Measurements from ENCODE around the gene RNF220. TPM values are rescaled to one million over a fixed set of nuclear protein-coding genes. Genes with fewer than 3 reads are reported as not detected.
"Not testable (repeated sequence)": the region's sequence is repeated elsewhere in the genome, so short reads cannot be mapped to it uniquely, and the experiment has no call there.

Gene RNF220
- total RNA-seq, 1 donor from 2014 or later, result 46.8 TPM

DNA sequence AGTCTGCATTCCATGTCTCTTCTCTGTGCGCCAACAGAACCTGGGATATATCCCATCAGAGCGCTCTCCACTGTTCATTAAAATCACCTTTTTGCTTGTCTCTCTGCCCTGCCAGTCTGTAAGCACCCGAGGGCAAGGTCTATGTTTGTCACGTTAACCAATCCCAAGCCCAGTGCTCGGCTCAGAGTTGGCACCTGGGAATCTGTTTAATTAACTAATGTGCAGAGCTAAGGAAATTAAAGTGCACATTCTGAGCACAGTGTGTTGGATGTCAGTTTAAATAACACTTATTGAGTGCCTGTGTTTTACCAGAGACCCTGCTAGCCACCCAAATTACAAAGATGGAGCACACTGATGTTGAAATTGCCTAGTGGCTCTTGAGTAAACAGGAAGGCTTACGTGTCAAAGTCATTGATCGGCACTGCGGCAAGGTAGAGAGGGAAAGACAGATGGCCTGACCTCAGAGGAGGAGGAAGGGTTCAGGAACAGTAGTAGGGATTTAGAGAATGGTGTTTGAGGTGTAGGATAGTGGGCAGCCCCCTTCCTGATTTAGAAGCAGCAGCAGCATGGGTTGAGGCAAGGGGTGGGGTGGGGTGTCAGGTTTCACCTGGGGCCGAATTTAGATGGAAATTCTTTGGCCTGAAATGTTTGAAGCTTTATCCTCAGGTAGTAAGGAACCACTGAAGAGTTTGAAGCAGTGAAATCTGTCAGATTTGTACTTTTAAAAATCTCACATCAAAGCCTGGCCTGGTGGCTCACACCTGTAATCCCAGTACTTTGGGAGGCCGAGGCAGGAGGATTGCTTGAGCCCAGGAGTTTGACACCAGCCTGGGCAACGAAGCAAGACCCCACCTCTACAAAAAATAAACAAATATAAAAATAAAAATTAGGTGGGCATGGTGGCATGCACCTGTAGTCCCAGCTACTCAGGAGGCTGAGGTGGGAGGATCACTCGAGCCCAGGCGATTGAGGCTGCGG, 277.1 kb downstream of the RNF220 start:
- no peak for DNase-seq

DNA sequence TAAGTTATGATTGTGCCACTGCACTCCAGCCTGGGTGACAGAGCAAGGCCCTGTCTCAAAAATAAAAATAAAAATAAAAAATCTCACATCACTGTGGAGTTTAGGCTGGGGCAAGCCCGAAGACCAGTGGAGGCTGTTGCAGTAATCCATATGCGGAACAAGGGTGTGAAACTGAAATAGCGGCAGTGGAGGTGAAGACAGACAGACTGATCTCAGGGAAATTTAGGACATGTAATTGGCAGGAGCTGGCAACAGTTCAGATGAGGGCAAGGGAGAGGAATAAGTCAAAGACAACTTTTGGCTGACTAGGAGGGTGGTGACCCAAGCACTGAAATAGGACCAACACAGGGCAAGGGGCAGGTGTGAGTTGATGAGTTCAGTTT, 277.8 kb downstream of the RNF220 start:
- no peak for DNase-seq

DNA sequence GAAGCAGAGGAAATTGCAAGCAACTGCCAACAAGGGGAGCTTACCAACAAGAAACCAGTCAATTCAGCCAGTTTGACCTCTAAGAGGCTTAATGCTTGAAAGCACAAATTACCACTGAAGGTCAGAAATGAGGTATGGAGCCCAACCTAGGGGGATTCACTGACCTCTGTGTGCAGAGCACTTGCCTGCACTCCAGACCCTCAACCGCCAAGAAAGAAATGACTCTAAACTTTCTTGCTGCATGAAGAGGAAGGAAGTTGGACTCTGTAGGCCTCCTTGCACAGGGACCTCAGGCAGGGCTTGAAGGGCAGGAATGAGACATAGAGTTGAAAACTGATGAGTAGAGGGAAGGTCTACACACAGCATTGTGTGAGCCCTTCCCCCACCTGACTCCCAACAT, 279.5 kb downstream of the RNF220 start:
- no peak for DNase-seq

DNA sequence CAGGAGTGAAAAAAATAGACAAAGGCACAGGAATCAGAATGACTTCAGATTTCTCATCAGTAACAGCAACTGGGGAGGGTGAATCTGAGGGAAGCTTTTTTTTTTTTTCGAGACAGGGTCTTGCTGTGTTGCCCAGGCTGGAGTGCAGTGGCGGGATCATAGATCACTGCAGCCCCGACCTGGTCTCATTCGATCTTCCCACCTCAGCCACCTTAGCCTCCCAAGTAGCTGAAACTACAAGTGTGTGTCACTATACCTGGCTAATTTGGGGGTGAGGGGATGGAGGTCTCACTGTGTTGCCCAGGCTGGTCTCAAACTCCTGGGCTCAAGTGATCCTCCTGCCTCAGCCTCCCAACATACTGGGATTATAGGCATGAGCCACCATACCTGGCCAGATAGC, 280.2 kb downstream of the RNF220 start:
- DNase-seq, result no peak

DNA sequence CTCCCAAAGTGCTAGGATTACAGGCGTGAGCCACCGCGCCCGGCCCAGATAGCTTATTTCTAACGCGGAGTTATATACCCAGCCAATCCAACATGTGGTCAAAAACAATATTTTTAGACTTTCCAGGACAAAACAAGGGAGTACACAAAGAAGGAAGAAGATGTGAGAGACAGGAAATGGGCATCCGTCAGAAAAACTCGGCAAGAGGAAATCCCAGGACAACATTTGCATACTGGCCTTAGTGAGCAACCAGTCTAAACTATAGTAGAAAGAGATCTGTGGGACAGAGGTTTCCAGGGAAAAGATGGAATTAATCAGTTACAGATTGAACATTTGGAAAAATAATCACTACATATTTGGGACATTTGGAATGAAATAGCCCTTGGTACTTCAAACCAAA, 280.8 kb downstream of the RNF220 start:
- DNase-seq, result no peak

DNA sequence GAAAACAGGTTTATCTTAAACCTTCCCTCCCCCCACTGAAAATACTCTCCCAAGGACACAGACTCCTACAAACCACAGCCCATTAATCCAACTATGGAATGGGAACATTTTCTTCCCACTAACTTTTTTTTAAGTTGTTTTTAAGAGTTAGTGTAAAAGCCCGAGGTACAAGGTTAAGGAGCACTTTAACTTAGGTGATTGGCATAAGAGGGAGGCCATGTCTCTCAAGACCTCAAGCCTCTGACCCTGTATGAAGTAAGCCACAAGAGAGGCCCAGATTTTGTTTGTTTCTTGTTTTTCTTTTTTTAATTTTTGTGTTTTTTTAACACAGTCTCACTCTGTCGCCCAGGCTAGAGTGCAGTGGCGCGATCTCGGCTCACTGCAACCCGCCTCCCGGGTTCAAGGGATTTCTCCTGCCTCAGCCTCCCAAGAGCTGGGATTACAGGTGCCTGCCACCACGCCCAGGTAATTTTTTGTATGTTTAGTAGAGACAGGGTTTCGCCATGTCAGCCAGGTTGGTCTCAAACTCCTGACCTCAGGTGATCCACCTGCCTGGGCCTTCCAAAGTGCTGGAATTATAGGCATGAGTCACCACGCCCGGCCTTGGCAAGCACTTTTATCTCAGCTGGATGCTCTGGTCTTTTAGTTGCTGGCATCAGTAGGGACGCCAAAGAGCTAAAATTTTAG, 283.8 kb downstream of the RNF220 start:
- no peak for DNase-seq

DNA sequence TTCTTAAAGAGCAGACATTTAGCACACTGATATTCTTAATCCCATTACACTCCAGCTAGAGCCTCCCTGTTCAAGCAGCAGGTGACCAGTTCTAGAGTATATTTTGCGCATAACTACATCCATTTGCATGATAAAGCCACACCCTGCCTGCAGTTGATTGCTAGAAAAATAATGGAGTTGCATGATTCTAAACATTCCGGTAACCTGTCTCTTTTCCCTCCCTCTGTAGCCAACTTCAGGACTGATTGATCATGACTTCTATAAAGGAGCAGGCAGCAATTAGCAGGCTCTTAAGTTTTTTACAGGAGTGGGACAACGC, 284.4 kb downstream of the RNF220 start:
- no peak for DNase-seq

DNA sequence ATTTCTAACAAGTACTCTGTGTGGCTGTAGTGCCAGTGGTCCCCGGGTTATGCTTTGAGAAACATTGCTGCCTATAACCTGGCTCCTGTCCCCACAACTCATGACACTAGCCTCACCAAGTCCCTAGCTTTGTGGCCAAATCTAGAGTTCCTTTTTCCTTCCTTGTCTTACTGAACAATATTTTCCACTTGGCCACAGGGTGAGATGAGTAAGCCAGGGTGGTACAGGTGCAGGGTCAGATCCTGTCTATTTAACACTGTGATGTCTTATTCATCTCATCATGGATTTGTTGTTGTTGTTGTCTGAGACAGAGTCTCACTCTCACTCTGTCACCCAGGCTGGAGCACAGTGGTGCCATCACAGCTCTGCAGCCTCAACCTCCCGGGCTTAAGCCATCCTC, 288.1 kb downstream of the RNF220 start:
- DNase-seq, result no peak

DNA sequence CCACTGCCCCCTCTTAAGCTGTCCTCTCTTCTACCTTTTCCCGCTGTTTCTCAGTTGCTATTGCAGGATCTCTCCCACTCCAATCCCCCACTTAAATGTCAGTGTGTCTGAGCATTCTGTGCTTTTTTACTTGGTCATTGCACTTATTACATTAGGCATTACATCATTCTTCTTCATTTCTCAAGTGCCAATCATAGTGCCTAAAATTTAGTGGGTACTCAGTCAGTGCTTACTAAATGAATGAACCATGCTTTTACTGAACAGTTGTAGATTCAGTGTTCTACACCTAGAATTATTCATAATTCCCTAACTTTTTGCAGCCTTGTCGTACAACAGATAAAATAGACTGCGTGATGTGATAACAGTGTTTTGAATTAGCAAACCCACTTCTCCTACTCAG, 288.8 kb downstream of the RNF220 start:
- no peak for DNase-seq

DNA sequence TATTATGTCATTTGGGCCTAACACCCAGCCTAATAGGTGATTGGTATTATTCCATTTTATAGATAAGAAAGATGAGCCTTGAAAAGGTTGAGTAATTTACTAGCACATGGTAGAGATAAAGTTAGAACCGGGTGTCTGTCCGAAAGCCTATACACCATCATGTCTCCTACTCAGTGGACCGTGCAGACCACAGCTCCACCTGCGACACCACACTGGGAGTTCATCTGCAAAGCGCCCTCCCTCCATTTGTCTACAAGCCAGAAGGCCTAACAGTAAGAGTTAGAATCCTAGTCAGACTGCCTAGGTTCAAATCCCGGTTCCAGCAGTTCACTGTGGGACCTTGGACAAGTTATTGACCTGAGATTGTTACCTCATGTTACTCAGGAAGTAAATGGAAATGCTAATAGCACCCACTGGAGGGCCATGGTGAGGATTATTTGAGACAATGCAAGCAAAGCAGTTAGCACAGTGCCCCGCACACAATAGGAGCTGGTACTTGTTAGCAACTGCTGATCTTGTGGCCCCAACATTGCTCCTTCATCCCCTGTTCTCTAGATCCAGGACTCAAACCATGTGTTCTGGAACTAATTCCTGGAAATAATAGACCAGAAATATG, 289.9 kb downstream of the RNF220 start:
- DNase-seq, result no peak

DNA sequence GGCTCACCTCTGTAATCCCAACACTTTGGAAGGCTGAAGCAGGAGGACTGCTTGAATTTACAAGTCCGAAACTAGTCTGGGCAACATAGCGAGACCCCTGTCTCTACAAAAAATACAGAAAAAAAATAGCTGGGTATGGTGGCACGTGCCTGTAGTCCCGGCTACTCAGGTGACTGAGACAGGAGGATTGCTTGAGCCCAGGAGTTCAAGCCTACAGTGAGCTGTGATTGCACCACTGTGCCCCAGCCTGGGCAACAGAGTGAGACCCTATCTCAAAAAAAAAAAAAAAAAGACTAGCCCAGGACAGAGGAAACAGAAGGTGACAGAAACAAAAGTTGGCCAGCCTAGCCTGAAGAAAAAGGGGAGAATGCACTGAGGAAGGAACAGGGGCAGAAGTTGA, 290.6 kb downstream of the RNF220 start:
- no peak for DNase-seq

DNA sequence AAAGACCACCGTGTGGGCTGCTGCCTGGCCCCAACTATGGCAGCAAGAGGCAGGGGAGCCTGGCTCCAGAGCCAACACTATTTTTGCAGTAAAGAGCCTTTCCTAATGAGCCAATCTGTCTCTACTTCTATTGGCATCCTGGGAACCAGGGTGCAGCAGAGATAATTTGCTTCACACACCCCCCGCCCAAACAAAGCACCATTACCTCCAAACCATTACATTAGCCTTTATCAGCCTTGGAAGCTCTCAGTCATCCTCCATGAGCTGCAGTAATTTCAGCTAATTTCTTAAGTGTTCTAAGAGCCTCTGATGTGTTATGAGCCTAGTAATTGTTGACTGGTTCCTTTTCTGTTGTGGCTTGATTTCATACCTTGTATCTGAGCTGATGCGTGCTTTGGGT, 291.0 kb downstream of the RNF220 start:
- DNase-seq, result no peak

DNA sequence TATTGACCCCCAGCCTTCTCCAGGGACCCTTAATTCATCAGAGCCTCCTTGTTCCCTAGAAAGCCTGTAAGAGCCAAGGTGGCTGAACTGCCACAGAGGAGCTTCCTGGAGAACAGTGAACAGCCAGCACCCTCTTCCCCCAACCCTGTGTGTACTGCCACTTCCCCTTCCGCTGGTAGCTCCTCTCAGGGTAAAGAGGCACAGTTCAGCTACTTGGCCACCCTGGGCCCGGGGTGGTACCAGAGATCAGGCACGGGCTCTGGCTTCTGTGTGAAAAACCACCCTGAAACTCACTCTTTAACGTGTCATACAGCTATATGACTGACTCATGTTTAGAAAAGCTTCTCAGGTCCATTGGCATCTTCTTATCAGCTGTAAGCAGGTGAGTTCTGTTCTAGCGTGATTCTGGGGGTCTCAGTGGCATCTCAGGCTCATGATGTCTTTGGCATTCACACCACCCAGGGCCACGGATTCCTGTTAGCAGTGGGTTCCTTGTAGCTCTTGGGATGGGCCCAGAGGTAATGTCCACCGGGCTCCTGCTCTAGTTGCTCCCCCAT, 291.8 kb downstream of the RNF220 start:
- no peak for DNase-seq

DNA sequence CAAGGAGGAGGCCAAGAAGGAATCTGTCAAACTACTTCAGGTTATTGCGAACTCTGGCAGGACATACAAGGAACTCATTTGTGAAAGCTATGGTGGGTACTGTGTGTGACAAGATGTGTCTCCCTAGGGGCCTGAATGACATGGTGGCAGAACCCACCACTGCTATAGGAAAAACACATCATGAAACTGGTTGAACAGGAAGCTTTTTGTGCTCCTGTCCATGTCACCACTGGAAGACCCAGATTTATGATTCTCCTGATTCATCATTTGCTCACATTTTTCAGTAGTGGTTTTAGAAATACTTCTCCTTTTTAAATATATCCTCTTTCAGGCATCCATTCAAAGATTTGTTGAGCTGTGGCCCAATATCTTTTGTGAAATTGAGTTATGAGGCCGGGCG, 293.1 kb downstream of the RNF220 start:
- DNase-seq, result no peak

DNA sequence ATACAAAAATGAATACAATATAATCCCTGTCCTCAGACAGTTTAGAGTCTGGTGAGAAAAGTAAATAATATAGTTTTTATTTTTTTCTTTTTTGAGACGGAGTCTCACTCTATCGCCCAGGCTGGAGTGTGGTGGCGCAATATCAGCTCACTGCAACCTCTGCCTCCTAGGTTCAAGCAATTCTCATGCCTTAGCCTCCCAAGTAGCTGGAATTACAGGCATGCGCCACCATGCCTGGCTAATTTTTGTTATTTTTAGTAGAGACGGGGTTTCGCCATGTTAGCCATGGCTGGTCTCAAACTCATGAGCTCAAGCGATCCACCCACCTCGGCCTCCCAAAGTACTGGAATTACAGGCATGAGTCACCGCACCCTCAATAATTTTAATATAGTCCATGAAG, 294.3 kb downstream of the RNF220 start:
- DNase-seq, result not testable (repeated sequence)

DNA sequence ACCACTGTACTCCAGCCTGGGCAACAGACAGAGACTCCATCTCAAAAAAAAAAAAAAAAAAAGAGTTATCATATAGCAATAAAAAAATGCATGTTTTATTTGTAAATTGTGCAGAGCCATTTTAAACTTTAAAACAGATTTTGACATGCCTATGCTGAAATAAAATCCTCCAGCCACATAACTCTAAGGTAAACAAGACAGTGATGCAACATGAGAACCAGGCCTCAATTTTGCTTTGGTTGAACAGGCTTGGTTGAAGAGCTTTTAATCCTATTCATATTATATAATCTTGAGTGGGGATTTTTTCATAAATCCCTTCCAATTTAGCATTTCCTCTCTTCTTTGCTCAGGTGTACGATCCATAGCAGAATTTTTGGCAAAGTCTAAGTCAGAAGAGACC, 295.5 kb downstream of the RNF220 start:
- DNase-seq, result no peak

DNA sequence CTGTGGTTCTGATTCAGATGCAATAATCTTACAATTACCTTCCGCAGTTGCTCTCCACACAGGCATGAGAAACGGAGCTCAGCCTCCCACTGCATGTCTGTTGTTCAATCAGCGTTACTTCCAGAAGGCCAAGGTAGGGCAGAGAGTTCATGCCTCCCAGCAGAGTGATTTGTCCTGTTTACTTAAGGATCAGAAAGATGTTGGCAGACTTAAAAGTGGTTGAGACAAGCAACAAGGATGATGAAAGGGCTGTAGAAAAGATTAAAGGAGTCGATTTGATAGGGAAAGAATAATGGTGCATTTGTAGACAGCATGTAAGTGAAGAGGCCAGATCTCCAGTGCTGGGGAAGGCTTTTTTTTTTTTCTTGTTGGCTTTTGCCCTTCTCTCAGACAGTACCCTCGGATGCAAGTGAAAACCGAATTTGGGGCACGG, 296.1 kb downstream of the RNF220 start:
- DNase-seq, result no peak

Small RNA genes lying within 50 kb of the gene (small RNA-seq; reads per million reads assigned to genes)
- gene MIR5584 (not detected), gene RNU6-369P (not detected)

Other genes starting within 250 kb of the RNF220 start
- 31.5 TPM for gene DMAP1, start 191.8 kb upstream of the RNF220 start, total RNA-seq
- 99.2 TPM for gene ERI3, start 50.0 kb upstream of the RNF220 start, total RNA-seq

Measured in occipital lobe (tissue), 3 donors.